K562 (cell line): ENCODE results near the gene PRKAR2B. TPM values are rescaled to one million over a fixed set of nuclear protein-coding genes. Genes with fewer than 3 reads are reported as not detected.

Source experiments
- HDAC3 ChIP-seq: fragments of 450-650 bp; IDR thresholded peaks from 2 replicates; pipeline ENCODE4 v1.6.1; 2018; ENCODE audit warnings: borderline replicate concordance, mild to moderate bottlenecking, moderate library complexity; ENCODE audit not compliant: partially characterized antibody
- MTA2 ChIP-seq: fragments of 450-650 bp; IDR thresholded peaks from 2 replicates; pipeline ENCODE4 v1.6.1; 2016; ENCODE audit warnings: low read depth
- RAD21 ChIP-seq, 2 experiments: fragments of 250-450 bp in 1 of 2; fragments of 450-650 bp in 1 of 2; sonication (Bioruptor Pico) in 1 of 2; formaldehyde crosslinking in 1 of 2; IDR thresholded peaks in 1 of 2; conservative IDR thresholded peaks in 1 of 2; 2 replicates each; pipeline versions ENCODE4 v1.4.0 to v1.8.0; 2020 to 2022; ENCODE audit warnings: mild to moderate bottlenecking in 2 of 2, moderate library complexity in 1 of 2
- TAL1 ChIP-seq: fragments of 450-650 bp; IDR thresholded peaks from 2 replicates; pipeline ENCODE4 v1.6.1; 2016; ENCODE audit warnings: mild to moderate bottlenecking
- TEAD1 ChIP-seq, 2 experiments: fragments of 450-650 bp in 1 of 2; sonication (generic) in 1 of 2; formaldehyde crosslinking; IDR thresholded peaks; 2 replicates each; pipeline versions ENCODE4 v1.4.0 to v1.8.0; 2020 to 2022; ENCODE audit warnings: mild to moderate bottlenecking in 2 of 2, missing genetic modification reagents in 1 of 2
- YBX1 ChIP-seq: fragments of 450-650 bp; IDR thresholded peaks from 2 replicates; pipeline ENCODE4 v1.7.1; 2016; ENCODE audit warnings: mild to moderate bottlenecking
- ZNF384 ChIP-seq: IDR thresholded peaks from 2 replicates; pipeline ENCODE4 v1.6.1; 2012; ENCODE audit warnings: low read depth, low read length, improper control_type of control experiment
- polyA plus RNA-seq, 8 experiments: library from polyadenylated mRNA; depleted of rRNA in 4 of 8; stranded (reverse) in 5 of 8; unstranded in 3 of 8; fragments of >200 nt; fragmentation: Nextera tagmentation in 2 of 8; fragmentation: Illumina TruSeq in 1 of 8; extraction: Ambion mirVana in 2 of 8; extraction: Trizol in 1 of 8; gene quantifications; 2 replicates each; pipeline versions ENCODE4 v1.2.1 to v1.2.3, GENCODE V29; 2011 to 2014; ENCODE audit warnings: inconsistent platforms in 1 of 8, missing spikeins in 1 of 8
- total RNA-seq, 7 experiments: library from RNA; depleted of rRNA in 6 of 7; stranded (reverse); fragments of >200 nt in 6 of 7; fragmentation: Illumina TruSeq in 2 of 7; extraction: Trizol in 2 of 7; gene quantifications; 2 replicates each; pipeline versions ENCODE4 v1.2.1 to v1.2.3, GENCODE V29; 2011 to 2021; ENCODE audit warnings: low replicate concordance in 1 of 7
- TF ChIP-seq, protein P1 (sequence below): fragments of 450-650 bp; conservative IDR thresholded peaks from 2 replicates; pipeline ENCODE4 v1.6.1; 2016; ENCODE audit warnings: missing genetic modification characterization, low read depth, mild to moderate bottlenecking, control low read depth, missing compliant biosample characterization
- TF ChIP-seq, protein P2 (sequence below): fragments of 450-650 bp; formaldehyde crosslinking; IDR thresholded peaks from 2 replicates; pipeline ENCODE4 v1.4.0; 2022; ENCODE audit warnings: missing genetic modification characterization
- TF ChIP-seq, protein P3 (sequence below): fragments of 200-600 bp; sonication (generic); IDR thresholded peaks from one replicate; pipeline ENCODE4 v1.6.1; 2012; ENCODE audit warnings: mild to moderate bottlenecking, low read depth, low read length, inconsistent platforms

PRKAR2B gene
- total and polyA plus RNA-seq, 9 of the 15 experiments (the other 6 are each of a cell fraction or from before 2014, with no cell fraction given) = 59.0 to 173 (median 129) TPM

DNA sequence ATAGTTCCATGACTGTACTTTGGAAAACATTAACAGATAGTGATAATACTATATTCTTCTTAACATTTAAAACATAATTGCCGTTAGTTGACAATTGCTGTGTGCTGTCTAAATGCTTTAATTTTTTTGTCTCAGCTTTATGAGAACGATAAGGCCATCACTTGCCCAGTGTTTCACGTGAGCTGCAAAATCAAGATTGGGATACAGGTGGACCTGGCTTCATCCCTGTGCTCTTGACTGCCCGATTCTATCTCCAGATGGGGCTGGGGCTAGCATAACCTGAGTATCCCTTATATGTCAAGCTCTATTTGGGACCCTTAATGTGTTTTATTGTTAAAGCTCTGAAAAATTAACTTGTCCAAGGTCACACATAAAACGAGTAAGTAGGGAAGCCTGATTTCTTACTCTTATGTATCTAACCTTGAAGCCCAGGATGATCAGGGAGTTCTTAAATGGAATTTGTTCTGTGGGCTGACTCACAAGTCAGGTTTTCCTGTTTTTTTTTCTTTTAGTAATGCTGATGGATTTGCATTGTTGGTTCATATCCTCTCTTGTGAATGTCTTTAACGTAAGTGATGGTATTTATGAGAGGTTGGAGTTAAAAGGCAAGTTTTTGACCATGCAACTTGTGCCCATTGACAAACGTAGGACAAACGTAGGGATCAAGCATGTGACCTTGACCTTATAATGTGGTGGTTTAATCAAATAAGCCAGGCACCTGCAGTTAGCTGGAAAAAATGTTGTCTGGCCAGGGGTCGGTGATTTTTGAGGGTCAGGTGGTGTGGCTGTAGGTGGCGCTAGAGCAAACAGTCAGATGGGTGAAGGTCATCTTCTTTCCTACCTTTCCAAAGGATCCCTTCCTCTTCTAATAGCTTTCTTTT lies 3.6 kb downstream of the PRKAR2B start (continued):
- TF ChIP-seq, protein P1, sequence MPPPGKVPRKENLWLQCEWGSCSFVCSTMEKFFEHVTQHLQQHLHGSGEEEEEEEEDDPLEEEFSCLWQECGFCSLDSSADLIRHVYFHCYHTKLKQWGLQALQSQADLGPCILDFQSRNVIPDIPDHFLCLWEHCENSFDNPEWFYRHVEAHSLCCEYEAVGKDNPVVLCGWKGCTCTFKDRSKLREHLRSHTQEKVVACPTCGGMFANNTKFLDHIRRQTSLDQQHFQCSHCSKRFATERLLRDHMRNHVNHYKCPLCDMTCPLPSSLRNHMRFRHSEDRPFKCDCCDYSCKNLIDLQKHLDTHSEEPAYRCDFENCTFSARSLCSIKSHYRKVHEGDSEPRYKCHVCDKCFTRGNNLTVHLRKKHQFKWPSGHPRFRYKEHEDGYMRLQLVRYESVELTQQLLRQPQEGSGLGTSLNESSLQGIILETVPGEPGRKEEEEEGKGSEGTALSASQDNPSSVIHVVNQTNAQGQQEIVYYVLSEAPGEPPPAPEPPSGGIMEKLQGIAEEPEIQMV = no peak
- peak; percentile 25; the same call in 1 of the 2 replicates for TF ChIP-seq MTA2
- TF ChIP-seq, protein P2, sequence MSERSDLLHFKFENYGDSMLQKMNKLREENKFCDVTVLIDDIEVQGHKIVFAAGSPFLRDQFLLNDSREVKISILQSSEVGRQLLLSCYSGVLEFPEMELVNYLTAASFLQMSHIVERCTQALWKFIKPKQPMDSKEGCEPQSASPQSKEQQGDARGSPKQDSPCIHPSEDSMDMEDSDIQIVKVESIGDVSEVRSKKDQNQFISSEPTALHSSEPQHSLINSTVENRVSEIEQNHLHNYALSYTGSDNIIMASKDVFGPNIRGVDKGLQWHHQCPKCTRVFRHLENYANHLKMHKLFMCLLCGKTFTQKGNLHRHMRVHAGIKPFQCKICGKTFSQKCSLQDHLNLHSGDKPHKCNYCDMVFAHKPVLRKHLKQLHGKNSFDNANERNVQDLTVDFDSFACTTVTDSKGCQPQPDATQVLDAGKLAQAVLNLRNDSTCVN = no peak
- TF ChIP-seq, protein P3, sequence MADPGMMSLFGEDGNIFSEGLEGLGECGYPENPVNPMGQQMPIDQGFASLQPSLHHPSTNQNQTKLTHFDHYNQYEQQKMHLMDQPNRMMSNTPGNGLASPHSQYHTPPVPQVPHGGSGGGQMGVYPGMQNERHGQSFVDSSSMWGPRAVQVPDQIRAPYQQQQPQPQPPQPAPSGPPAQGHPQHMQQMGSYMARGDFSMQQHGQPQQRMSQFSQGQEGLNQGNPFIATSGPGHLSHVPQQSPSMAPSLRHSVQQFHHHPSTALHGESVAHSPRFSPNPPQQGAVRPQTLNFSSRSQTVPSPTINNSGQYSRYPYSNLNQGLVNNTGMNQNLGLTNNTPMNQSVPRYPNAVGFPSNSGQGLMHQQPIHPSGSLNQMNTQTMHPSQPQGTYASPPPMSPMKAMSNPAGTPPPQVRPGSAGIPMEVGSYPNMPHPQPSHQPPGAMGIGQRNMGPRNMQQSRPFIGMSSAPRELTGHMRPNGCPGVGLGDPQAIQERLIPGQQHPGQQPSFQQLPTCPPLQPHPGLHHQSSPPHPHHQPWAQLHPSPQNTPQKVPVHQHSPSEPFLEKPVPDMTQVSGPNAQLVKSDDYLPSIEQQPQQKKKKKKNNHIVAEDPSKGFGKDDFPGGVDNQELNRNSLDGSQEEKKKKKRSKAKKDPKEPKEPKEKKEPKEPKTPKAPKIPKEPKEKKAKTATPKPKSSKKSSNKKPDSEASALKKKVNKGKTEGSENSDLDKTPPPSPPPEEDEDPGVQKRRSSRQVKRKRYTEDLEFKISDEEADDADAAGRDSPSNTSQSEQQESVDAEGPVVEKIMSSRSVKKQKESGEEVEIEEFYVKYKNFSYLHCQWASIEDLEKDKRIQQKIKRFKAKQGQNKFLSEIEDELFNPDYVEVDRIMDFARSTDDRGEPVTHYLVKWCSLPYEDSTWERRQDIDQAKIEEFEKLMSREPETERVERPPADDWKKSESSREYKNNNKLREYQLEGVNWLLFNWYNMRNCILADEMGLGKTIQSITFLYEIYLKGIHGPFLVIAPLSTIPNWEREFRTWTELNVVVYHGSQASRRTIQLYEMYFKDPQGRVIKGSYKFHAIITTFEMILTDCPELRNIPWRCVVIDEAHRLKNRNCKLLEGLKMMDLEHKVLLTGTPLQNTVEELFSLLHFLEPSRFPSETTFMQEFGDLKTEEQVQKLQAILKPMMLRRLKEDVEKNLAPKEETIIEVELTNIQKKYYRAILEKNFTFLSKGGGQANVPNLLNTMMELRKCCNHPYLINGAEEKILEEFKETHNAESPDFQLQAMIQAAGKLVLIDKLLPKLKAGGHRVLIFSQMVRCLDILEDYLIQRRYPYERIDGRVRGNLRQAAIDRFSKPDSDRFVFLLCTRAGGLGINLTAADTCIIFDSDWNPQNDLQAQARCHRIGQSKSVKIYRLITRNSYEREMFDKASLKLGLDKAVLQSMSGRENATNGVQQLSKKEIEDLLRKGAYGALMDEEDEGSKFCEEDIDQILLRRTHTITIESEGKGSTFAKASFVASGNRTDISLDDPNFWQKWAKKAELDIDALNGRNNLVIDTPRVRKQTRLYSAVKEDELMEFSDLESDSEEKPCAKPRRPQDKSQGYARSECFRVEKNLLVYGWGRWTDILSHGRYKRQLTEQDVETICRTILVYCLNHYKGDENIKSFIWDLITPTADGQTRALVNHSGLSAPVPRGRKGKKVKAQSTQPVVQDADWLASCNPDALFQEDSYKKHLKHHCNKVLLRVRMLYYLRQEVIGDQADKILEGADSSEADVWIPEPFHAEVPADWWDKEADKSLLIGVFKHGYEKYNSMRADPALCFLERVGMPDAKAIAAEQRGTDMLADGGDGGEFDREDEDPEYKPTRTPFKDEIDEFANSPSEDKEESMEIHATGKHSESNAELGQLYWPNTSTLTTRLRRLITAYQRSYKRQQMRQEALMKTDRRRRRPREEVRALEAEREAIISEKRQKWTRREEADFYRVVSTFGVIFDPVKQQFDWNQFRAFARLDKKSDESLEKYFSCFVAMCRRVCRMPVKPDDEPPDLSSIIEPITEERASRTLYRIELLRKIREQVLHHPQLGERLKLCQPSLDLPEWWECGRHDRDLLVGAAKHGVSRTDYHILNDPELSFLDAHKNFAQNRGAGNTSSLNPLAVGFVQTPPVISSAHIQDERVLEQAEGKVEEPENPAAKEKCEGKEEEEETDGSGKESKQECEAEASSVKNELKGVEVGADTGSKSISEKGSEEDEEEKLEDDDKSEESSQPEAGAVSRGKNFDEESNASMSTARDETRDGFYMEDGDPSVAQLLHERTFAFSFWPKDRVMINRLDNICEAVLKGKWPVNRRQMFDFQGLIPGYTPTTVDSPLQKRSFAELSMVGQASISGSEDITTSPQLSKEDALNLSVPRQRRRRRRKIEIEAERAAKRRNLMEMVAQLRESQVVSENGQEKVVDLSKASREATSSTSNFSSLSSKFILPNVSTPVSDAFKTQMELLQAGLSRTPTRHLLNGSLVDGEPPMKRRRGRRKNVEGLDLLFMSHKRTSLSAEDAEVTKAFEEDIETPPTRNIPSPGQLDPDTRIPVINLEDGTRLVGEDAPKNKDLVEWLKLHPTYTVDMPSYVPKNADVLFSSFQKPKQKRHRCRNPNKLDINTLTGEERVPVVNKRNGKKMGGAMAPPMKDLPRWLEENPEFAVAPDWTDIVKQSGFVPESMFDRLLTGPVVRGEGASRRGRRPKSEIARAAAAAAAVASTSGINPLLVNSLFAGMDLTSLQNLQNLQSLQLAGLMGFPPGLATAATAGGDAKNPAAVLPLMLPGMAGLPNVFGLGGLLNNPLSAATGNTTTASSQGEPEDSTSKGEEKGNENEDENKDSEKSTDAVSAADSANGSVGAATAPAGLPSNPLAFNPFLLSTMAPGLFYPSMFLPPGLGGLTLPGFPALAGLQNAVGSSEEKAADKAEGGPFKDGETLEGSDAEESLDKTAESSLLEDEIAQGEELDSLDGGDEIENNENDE = no peak
- TF ChIP-seq HDAC3 = peak; percentile 60
- TF ChIP-seq TAL1 = peak; percentile 11; the same call in 1 of the 2 replicates
- TF ChIP-seq TEAD1 (CRISPR knock-in tag; IDR thresholded peaks at IDR 0.05) = peak in 1 of 2 experiments; percentile 64; a peak in 1 of 4 replicates
- TF ChIP-seq RAD21 (CRISPR knock-in tag; conservative IDR thresholded peaks at IDR 0.05 in 1 of 2, IDR thresholded peaks at IDR 0.05 in 1 of 2) = peak; percentile 30 to 72
- TF ChIP-seq YBX1 = no peak
- peak; percentile 54; the same call in 1 of the 2 replicates for TF ChIP-seq ZNF384
- TF ChIP-seq, all 486 proteins: peak for 75
